H1 (cell line): Measurements from ENCODE around the gene LEFTY2. TPM values are rescaled to one million over a fixed set of nuclear protein-coding genes. Genes with fewer than 3 reads are reported as not detected.

ENCODE experiments used
- CTCF ChIA-PET: fragments of 300-600 bp; sonication (Branson Sonifier 250); formaldehyde crosslinking; loops from one replicate; lab custom pipeline; 2021; ENCODE audit not compliant: partially characterized antibody; lab: Charles Lee
- POLR2A ChIA-PET: fragments of 300-600 bp; sonication (Branson Sonifier 250); formaldehyde crosslinking; loops from one replicate; lab custom pipeline; 2021; ENCODE audit warnings: inconsistent platforms; ENCODE audit not compliant: partially characterized antibody; lab: Charles Lee
- DNase-seq, 2 experiments: peaks; one replicate each; pipeline versions ENCODE4 v3.0.0 to v3.0.0-alpha.2; 2010 to 2022; ENCODE audit warnings: low spot score in 2 of 2, low read depth in 1 of 2, mixed read lengths in 1 of 2
- FAIRE-seq: peaks from 2 replicates; lab custom pipeline; 2011; peaks lifted over from hg19 to GRCh38; lab: Jason Lieb, UNC
- H2AFZ ChIP-seq: 2 replicates; pipeline ENCODE4 v1.8.1; 2012; ENCODE audit warnings: low read length, inconsistent platforms
- H2AK5ac ChIP-seq: 2 replicates; pipeline ENCODE4 v1.6.1; 2013; ENCODE audit warnings: low read depth, low read length
- H2BK120ac ChIP-seq: replicated peaks from 2 replicates; pipeline ENCODE3; 2013; ENCODE audit warnings: low read depth, low read length, inconsistent platforms
- H2BK12ac ChIP-seq: 2 replicates; pipeline ENCODE4 v1.6.1; 2013; ENCODE audit warnings: low read depth, low read length
- H2BK15ac ChIP-seq: 2 replicates; pipeline ENCODE4 v1.6.1; 2013; ENCODE audit warnings: low read length
- H2BK20ac ChIP-seq: 2 replicates; pipeline ENCODE4 v1.6.1; 2013; ENCODE audit warnings: low read length
- H2BK5ac ChIP-seq: 2 replicates; pipeline ENCODE4 v1.6.1; 2013; ENCODE audit warnings: low read depth, low read length
- H3K14ac ChIP-seq: 2 replicates; pipeline ENCODE4 v1.6.1; 2013; ENCODE audit warnings: inconsistent platforms; ENCODE audit not compliant: insufficient read length
- H3K18ac ChIP-seq: 2 replicates; pipeline ENCODE4 v1.6.1; 2013; ENCODE audit warnings: low read length; ENCODE audit errors: extremely low read depth
- H3K23ac ChIP-seq: 2 replicates; pipeline ENCODE4 v1.6.1; 2013; ENCODE audit warnings: inconsistent platforms; ENCODE audit not compliant: insufficient read length
- H3K23me2 ChIP-seq: 2 replicates; pipeline ENCODE4 v1.6.1; 2013; ENCODE audit warnings: low read depth, low read length
- H3K27ac ChIP-seq: 2 replicates; pipeline ENCODE4 v1.6.1; 2011; ENCODE audit warnings: low read depth, low read length, inconsistent platforms
- H3K27me3 ChIP-seq, 4 experiments: replicated peaks in 1 of 4; 1 replicate in 1 of 4; 2 replicates in 3 of 4; pipeline versions ENCODE4 v1.6.1 to v1.8.1; 2011 to 2013; ENCODE audit warnings: low read length in 3 of 4, mild to moderate bottlenecking in 3 of 4, inconsistent platforms in 2 of 4, mixed read lengths in 2 of 4, moderate library complexity in 1 of 4; ENCODE audit not compliant: control insufficient read depth in 3 of 4, insufficient read depth in 3 of 4; ENCODE audit errors: extremely low read depth in 1 of 4
- H3K36me3 ChIP-seq, 4 experiments: 2 replicates each; pipeline versions ENCODE4 v1.6.1 to v1.8.1; 2011 to 2013; ENCODE audit warnings: mild to moderate bottlenecking in 4 of 4, low read length in 3 of 4, moderate library complexity in 2 of 4, control low read depth in 1 of 4, inconsistent platforms in 1 of 4; ENCODE audit not compliant: insufficient read depth in 4 of 4, control insufficient read depth in 2 of 4
- H3K4ac ChIP-seq: replicated peaks from 2 replicates; pipeline ENCODE3; 2013; ENCODE audit warnings: low read length, low read depth, mixed read lengths, inconsistent platforms; ENCODE audit not compliant: insufficient read length
- H3K4me1 ChIP-seq, 4 experiments: replicated peaks in 1 of 4; 1 replicate in 1 of 4; 2 replicates in 3 of 4; pipeline versions ENCODE4 v1.6.1 to v1.8.1; 2011 to 2013; ENCODE audit warnings: low read length in 3 of 4, inconsistent platforms in 2 of 4, mixed read lengths in 1 of 4; ENCODE audit not compliant: insufficient read depth in 4 of 4, control insufficient read depth in 3 of 4
- H3K4me2 ChIP-seq, 2 experiments: 2 replicates each; pipeline versions ENCODE4 v1.6.1 to v1.8.1; 2011 to 2013; ENCODE audit warnings: low read depth in 2 of 2, low read length in 2 of 2, control low read depth in 1 of 2, inconsistent platforms in 1 of 2, mild to moderate bottlenecking in 1 of 2; ENCODE audit not compliant: insufficient read depth in 1 of 2
- H3K4me3 ChIP-seq, 4 experiments: fragments of 200-600, 300-600 bp in 1 of 4; sonication (generic), shearing (Covaris generic), sonication (Bioruptor Twin) in 1 of 4; 2 replicates each; pipeline versions ENCODE4 v1.5.1 to v1.8.1; 2011 to 2016; ENCODE audit warnings: low read length in 4 of 4, low read depth in 3 of 4, control low read depth in 2 of 4, inconsistent platforms in 2 of 4, mild to moderate bottlenecking in 2 of 4, mixed read lengths in 1 of 4, moderate library complexity in 1 of 4; ENCODE audit not compliant: insufficient read depth in 2 of 4; ENCODE audit errors: extremely low read depth in 1 of 4
- H3K56ac ChIP-seq: replicated peaks from 2 replicates; pipeline ENCODE3; 2013; ENCODE audit warnings: low read depth, mild to moderate bottlenecking, mixed read lengths, low read length, inconsistent platforms; ENCODE audit not compliant: insufficient read length
- H3K79me1 ChIP-seq: 2 replicates; pipeline ENCODE4 v1.6.1; 2013; ENCODE audit warnings: low read depth, low read length, control low read depth
- H3K79me2 ChIP-seq, 2 experiments: 2 replicates each; pipeline versions ENCODE4 v1.6.1 to v1.8.1; 2012 to 2013; ENCODE audit warnings: low read length in 2 of 2, mild to moderate bottlenecking in 2 of 2, inconsistent platforms in 1 of 2; ENCODE audit not compliant: insufficient read depth in 2 of 2, control insufficient read depth in 1 of 2
- H3K9ac ChIP-seq, 4 experiments: replicated peaks in 1 of 4; 1 replicate in 1 of 4; 2 replicates in 3 of 4; pipeline versions ENCODE4 v1.6.1 to v1.8.1; 2011 to 2013; ENCODE audit warnings: low read depth in 3 of 4, low read length in 3 of 4, control low read depth in 2 of 4, mild to moderate bottlenecking in 2 of 4, moderate library complexity in 2 of 4, inconsistent platforms in 1 of 4; ENCODE audit errors: extremely low read depth in 1 of 4
- H3K9me3 ChIP-seq, 2 experiments: 2 replicates each; pipeline versions ENCODE4 v1.6.1 to v1.8.1; 2012 to 2013; ENCODE audit warnings: mild to moderate bottlenecking in 2 of 2, moderate library complexity in 2 of 2, control low read depth in 1 of 2, inconsistent platforms in 1 of 2, low read depth in 1 of 2, low read length in 1 of 2, mixed read lengths in 1 of 2; ENCODE audit not compliant: insufficient read depth in 2 of 2
- H4K20me1 ChIP-seq, 2 experiments: replicated peaks in 1 of 2; 2 replicates each; pipeline versions ENCODE3 to v1.8.1; 2011 to 2013; ENCODE audit warnings: inconsistent platforms in 2 of 2, low read length in 2 of 2, mild to moderate bottlenecking in 1 of 2; ENCODE audit not compliant: insufficient read depth in 2 of 2, control insufficient read depth in 1 of 2
- H4K5ac ChIP-seq: 2 replicates; pipeline ENCODE4 v1.6.1; 2013; ENCODE audit warnings: low read length, low read depth, mixed read lengths, inconsistent platforms; ENCODE audit not compliant: insufficient read length
- H4K8ac ChIP-seq: 2 replicates; pipeline ENCODE4 v1.8.0; 2013; ENCODE audit warnings: mild to moderate bottlenecking, moderate library complexity, low read length, inconsistent platforms; ENCODE audit not compliant: insufficient read depth; ENCODE audit errors: extremely low read depth
- H4K91ac ChIP-seq: replicated peaks from 2 replicates; pipeline ENCODE3; 2013; ENCODE audit warnings: low read length, mixed read lengths, inconsistent platforms; ENCODE audit not compliant: insufficient read length
- EZH2 ChIP-seq: fragments of 200-600 bp; sonication (generic); IDR thresholded peaks from 2 replicates; pipeline ENCODE4 v1.7.1; 2012; ENCODE audit warnings: low read depth, mild to moderate bottlenecking, moderate library complexity, low read length, inconsistent platforms; ENCODE audit not compliant: severe bottlenecking
- WGBS, 2 experiments: shearing (Covaris generic) in 1 of 2; methylation state at CpG; one replicate each; pipeline versions ENCODE4 v1.1.6 to v1.1.7; 2013 to 2015; ENCODE audit warnings: low lambda C conversion rate in 2 of 2, mixed read lengths in 2 of 2, inconsistent platforms in 1 of 2, low coverage in 1 of 2, missing lambda C conversion rate in 1 of 2; ENCODE audit not compliant: insufficient replicate concordance in 2 of 2, insufficient coverage in 1 of 2, insufficient read length in 1 of 2; ENCODE audit errors: extremely low coverage in 1 of 2, missing lambda C conversion rate in 1 of 2; 5-methylcytosine and 5-hydroxymethylcytosine counted together
- microRNA-seq, 2 experiments: library from miRNA; unstranded; fragments of <30 nt; microRNA quantifications; one replicate each; pipeline versions ENCODE4 to v1.2.0, GENCODE V29; 2016 to 2020; ENCODE audit warnings: borderline microRNAs expressed in 2 of 2, borderline number of aligned reads in 2 of 2, borderline replicate concordance in 1 of 2
- polyA plus RNA-seq, 7 experiments: library from polyadenylated mRNA; depleted of rRNA in 3 of 7; stranded (reverse) in 5 of 7; unstranded in 2 of 7; fragments of >200 nt in 5 of 7; fragments of 200-250 nt in 2 of 7; gene quantifications; 1 replicate in 5 of 7; 2 replicates in 1 of 7; 4 replicates in 1 of 7; pipeline versions ENCODE4 v1.2.1 to v1.2.3, GENCODE V29; 2011 to 2013; ENCODE audit warnings: missing spikeins in 2 of 7, mixed read lengths in 2 of 7
- small RNA-seq: library from polyadenylated mRNA; stranded (forward); fragments of <200 nt; extraction: miRNeasy Mini kit (QIAGEN cat#:217004); gene quantifications from one replicate; pipeline ENCODE3, GENCODE V24; 2013; ENCODE audit not compliant: insufficient read depth
- total RNA-seq: library from RNA; stranded (reverse); fragmentation: NEBNext Ultra II Directional; extraction: Animal tissue kit (Norgen Biotek cat#: 25700); gene quantifications from 2 replicates; pipeline ENCODE4 v1.2.1, GENCODE V29; 2021

LEFTY2 gene
- total and polyA plus RNA-seq, 2 of the 8 experiments (the other 6 are each of a cell fraction or from before 2014, with no cell fraction given): 2.6 to 4.3 TPM

- H3K18ac ChIP-seq: no peak overlapping the region
- H2BK20ac ChIP-seq: no peak overlapping the region
- POLR2A ChIA-PET: interaction anchor here (0.6 to 2.8 kb wide), 2 partner anchors 12 to 31 kb away, joined by 4 to 7 read pairs; no protein-coding TSS in a partner anchor
- H3K23me2 ChIP-seq: peaks cover 9% of the 10 kb centered on the region; the same call in 1 of the 2 replicates
- H3K4me1 ChIP-seq: peaks cover 10 to 34% (median 23%) of the 10 kb centered on the region in 4 experiments
- no peak overlapping the region for H3K4ac ChIP-seq
- CTCF ChIA-PET: interaction anchor here (0.8 to 21.3 kb wide), 5 partner anchors 9 to 42 kb away, joined by 3 to 406 read pairs (median 6); no protein-coding TSS in a partner anchor
- H3K79me1 ChIP-seq: no peaks in the 10 kb centered on the region
- no peak overlapping the region for H2BK15ac ChIP-seq
- H3K27ac ChIP-seq: no peak overlapping the region
- H3K27me3 ChIP-seq: peaks cover 0 to 24% (median 12%) of the 10 kb centered on the region in 4 experiments; a peak in 5 of 7 replicates
- no peaks in the 10 kb centered on the region for H3K36me3 ChIP-seq
- DNase-seq: no peak
- H4K91ac ChIP-seq: no peak overlapping the region
- no peak overlapping the region for H3K14ac ChIP-seq
- peak overlapping the region in 1 of 4 experiments; percentile 41; a peak in 1 of 8 replicates for H3K4me3 ChIP-seq
- no peak overlapping the region for H4K8ac ChIP-seq
- TF ChIP-seq EZH2: no peak
- TF ChIP-seq, all 59 proteins: peak for 0
- H3K79me2 ChIP-seq: no peaks in the 10 kb centered on the region
- peak overlapping the region; percentile 50 to 56; a peak in 2 of 4 replicates for H3K4me2 ChIP-seq
- H4K20me1 ChIP-seq: no peaks in the 10 kb centered on the region
- no peak overlapping the region for H3K9ac ChIP-seq
- no peak overlapping the region for H2BK12ac ChIP-seq
- H2BK120ac ChIP-seq: no peak overlapping the region
- H3K9me3 ChIP-seq: no peaks in the 10 kb centered on the region
- H3K56ac ChIP-seq: no peak overlapping the region
- H2AK5ac ChIP-seq: no peak overlapping the region
- FAIRE-seq: no peak
- H3K23ac ChIP-seq: no peak overlapping the region
- no peak overlapping the region for H2BK5ac ChIP-seq
- WGBS, 2 experiments: 93% methylated on average over 7 of the region's 7 CpGs; no CpG with 5 or more reads in 1 of the 2 experiments
- H4K5ac ChIP-seq: no peak overlapping the region
- H2AFZ ChIP-seq: no peak overlapping the region
Observed at GRCh38 chr1:225887030-225887314, 54.0 kb downstream of the LEFTY2 start.

Small RNAs within 50 kb of the gene (microRNA-seq; reads per million reads assigned to microRNA genes)
- 0 to 0.61 reads per million in 2 experiments for gene MIR6741

Small RNAs within 50 kb of the gene (small RNA-seq; reads per million reads assigned to genes)
- gene AL117348.1 (not detected), gene NDUFA3P3 (not detected)

Other genes starting within 250 kb of the LEFTY2 start
- gene SRP9, start 163.4 kb downstream of the LEFTY2 start, total RNA-seq: 446 and 448 TPM in 2 replicates
- 342 and 572 TPM in 2 replicates for gene SRP9, start 163.4 kb downstream of the LEFTY2 start, polyA plus RNA-seq (2011; rRNA removed)
- gene EPHX1, start 131.1 kb downstream of the LEFTY2 start, total RNA-seq: 79.1 and 80.0 TPM in 2 replicates
- gene EPHX1, start 131.1 kb downstream of the LEFTY2 start, polyA plus RNA-seq (2011; rRNA removed): 45.3 and 47.6 TPM in 2 replicates
- 41.2 and 55.4 TPM in 2 replicates for gene TMEM63A, start 58.8 kb downstream of the LEFTY2 start, total RNA-seq
- gene TMEM63A, start 58.8 kb downstream of the LEFTY2 start, polyA plus RNA-seq (2011; rRNA removed): 26.1 and 38.5 TPM in 2 replicates
- gene LEFTY1, start 52.1 kb downstream of the LEFTY2 start, total RNA-seq: 8.4 and 11.7 TPM in 2 replicates
- gene LEFTY1, start 52.1 kb downstream of the LEFTY2 start, polyA plus RNA-seq (2011; rRNA removed): 4.5 and 7.3 TPM in 2 replicates
- gene PYCR2, start 17.0 kb downstream of the LEFTY2 start, total RNA-seq: 84.3 and 84.6 TPM in 2 replicates
- gene PYCR2, start 17.0 kb downstream of the LEFTY2 start, polyA plus RNA-seq (2011; rRNA removed): 79.3 and 96.6 TPM in 2 replicates
- 16.5 and 16.7 TPM in 2 replicates for gene SDE2, start 58.1 kb upstream of the LEFTY2 start, total RNA-seq
- gene SDE2, start 58.1 kb upstream of the LEFTY2 start, polyA plus RNA-seq (2011; rRNA removed): 8.0 and 8.5 TPM in 2 replicates
- gene H3-3A, start 121.5 kb upstream of the LEFTY2 start, total RNA-seq: 1,213 and 1,223 TPM in 2 replicates
- gene H3-3A, start 121.5 kb upstream of the LEFTY2 start, polyA plus RNA-seq (2011; rRNA removed): 760 and 1,157 TPM in 2 replicates
- 28.2 and 29.4 TPM in 2 replicates for gene ACBD3, start 245.5 kb upstream of the LEFTY2 start, total RNA-seq
- 4.1 and 8.4 TPM in 2 replicates for gene ACBD3, start 245.5 kb upstream of the LEFTY2 start, polyA plus RNA-seq (2011; rRNA removed)